GM19240 (cell line): Measurements from ENCODE around the gene PDGFD.
A peak's percentile ranks its signal among the peaks of the same experiment; 100 is the strongest.

ENCODE experiments used
- DNase-seq: peaks from one replicate; pipeline ENCODE4 v3.0.0; 2011; ENCODE audit warnings: low spot score; ENCODE audit not compliant: insufficient read length

Gene PDGFD

DNA sequence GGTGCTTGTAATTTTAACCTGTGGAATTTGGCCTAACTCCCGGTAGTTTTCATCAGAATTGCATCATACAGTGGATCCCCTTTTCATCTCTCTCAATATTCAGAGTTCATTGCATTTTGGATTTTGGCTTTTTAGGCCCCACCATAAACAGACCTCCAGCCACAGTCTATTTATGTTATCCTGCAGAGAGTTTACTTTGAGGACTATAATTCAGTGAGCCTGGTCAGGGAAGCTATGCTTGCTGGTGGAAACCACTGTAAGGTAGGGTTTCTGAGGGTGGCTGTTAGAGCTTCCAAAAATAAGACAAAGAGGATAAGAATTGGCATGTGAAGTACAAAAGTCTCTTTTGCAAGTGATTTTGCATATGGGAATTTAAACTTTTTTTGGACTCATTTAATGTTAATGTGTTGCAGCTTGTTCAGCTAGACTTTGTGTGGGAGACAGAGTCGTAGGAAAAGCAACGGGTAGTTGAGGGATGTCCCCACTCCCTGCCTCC is 162.3 kb downstream of the PDGFD start:
- no peak for DNase-seq

GRCh38 chr11:104000798-104001197 is 163.1 kb downstream of the PDGFD start:
- no peak for DNase-seq

DNA sequence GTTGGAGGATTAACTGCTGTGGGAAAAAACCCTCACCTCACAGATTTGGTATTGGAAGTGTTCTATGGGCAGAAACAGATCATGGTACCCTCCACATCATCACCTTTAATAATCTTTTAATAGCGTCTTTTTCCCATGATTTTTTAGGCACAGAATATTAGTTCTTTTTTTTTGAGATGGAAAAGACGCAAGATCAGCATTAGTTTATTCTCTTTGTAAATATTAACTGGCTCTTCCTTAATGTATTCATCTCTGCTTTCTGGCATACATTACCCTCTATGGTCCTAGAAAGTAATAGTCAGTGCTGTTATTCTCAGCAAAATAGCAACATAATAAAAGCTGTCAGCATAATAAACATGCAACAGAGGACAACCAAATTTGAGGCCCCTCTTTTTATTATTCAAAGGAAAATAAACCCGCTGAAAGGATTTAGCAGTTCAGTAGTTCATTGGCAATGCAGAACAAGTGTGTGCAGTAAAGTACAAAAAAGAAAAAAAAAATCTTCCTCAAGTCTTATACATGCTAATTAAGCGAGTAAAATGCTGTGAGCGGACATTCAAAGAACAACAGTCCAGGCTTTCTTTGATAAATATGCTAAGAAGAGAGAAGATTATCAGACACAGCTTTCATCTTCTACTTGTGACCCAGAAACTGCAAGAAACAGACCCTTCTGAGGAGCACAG is 165.0 kb downstream of the PDGFD start:
- DNase-seq = no peak

GRCh38 chr11:103997082-103997481 is 166.9 kb downstream of the PDGFD start:
- peak; percentile 1 for DNase-seq

GRCh38 chr11:103995896-103996295 is 168.1 kb downstream of the PDGFD start:
- DNase-seq = no peak

GRCh38 chr11:103994518-103994917 is 169.4 kb downstream of the PDGFD start:
- DNase-seq = no peak

DNA sequence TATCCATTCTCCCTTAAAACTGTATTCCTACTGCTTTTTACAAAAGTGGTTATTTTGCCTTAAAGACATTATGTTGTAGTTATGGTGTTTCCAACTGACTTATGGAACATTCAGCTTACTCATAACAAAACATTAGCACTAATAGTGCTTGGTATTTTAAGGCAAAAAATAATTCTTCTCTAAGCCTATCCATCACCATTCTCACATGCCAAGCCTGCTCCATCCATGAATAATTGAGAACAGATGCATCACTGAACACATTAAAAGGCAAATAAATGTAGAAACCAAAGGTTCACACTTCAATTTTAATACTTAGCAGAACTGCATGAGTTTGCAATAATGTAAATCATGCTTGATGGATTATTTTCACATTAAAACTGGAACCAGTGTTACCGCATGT is 169.9 kb downstream of the PDGFD start:
- no peak for DNase-seq

GRCh38 chr11:103993507-103993906 is 170.4 kb downstream of the PDGFD start:
- DNase-seq = no peak

GRCh38 chr11:103988595-103988969 is 175.4 kb downstream of the PDGFD start:
- DNase-seq = no peak

GRCh38 chr11:103987629-103988594 is 176.0 kb downstream of the PDGFD start:
- no peak for DNase-seq

DNA sequence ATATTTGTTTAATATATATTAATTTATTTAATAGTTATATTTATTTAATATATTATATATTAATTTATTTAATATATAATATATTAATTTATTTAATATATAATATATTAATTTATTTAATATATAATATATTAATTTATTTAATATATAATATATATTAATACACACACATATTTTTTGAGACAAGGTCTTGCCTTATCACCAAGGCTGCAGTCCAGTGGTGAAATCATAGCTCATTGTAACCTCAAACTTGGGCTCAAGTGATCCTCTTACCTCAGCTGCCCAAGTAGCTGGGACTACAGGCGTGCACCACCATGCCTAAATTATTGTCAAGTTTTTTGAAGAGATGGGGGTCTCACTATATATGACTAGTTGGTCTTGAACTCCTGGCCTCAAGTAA is 178.9 kb downstream of the PDGFD start:
- DNase-seq = no peak

DNA sequence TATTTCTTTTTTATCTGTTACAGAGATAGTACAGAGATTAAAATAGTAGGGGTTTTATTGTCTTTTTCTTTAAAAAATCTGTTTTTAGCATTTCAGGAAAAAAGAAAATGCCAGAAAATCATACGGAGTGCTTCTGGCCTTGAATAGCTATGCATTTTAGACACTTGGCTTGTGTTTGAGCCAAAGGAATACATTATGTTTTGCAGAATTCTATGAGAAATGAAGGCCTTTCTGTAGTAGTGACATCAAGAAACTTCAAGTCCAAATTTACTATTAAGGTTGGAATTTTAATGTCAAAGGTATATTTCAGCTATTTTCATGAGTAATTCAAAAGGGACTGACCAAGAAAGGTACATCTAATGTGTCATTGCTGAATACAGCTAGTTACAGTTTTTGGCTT is 183.8 kb downstream of the PDGFD start:
- DNase-seq = no peak

DNA sequence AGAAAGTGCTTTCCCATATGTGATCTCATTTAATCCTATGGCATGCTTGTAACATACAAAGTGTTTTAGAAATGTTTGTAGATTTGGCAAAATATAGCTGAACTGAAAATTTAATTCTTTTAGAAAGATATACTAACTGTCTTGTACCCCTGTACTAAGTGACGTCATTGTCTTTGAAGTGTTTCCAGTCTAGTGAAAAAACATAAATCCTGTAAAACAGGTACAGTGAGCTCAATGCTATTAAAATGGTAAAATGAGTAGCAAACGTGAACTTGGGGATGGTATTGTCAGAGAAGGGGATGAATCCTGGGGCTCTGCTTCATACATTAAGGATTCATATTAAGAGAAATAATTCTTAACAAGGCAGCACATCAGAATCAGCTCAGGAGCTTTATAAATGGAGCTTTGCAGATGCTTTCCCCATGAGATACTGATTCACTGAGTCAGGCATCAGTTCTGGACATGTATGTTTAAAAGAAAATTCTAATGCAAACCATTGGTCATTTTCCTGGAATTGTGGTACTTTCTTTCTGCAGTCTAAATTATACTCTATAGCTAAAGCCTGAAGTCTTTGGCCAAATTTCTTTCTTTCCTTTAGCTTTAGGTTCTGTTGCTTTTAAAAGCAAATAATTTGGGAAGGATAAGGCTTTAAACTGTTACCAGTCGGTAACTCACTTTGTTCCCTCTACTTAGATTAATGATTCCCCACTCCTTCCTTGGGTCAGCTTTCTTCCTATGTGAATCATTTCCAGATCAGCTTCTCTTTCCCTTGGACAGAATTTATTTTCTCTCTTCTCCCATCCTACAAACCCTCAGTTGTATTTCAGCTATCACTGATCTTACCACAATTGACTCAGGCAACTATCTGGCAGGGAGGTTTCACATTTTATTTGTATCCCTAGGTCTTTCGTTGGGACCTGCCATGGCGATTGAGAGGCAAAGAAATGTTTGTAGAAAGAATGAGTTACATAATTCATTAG is 185.0 kb downstream of the PDGFD start:
- no peak for DNase-seq

GRCh38 chr11:103972013-103972412 is 191.9 kb downstream of the PDGFD start:
- DNase-seq = no peak

DNA sequence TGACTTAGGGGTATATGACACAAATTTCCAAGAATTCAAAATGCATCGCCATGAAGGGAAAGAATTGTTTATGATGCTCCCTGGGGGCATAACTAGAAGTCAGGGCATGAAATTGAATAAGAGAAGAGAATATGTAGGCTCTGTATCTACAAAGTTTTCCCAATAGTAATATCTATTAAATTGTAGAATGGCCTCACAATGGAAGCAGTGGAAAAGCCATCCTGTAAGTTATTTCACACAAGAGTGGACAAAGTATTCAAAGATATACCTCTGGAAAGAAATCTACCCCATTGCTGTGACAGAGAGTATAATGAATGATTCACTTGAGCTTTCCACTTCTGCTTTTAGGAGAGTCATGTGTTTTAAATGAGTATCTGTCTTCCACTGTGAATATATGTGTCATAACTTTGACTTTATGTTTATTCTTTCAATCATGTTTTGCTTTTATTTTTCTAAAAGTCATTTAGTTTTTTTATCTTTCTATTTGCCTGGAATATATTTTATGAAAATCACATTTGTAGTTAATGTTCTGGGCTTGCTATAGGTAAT is 193.2 kb downstream of the PDGFD start:
- DNase-seq = no peak

GRCh38 chr11:103968685-103969084 is 195.3 kb downstream of the PDGFD start:
- DNase-seq = no peak

GRCh38 chr11:103967985-103968384 is 196.0 kb downstream of the PDGFD start:
- DNase-seq = no peak

GRCh38 chr11:103964390-103964789 is 199.6 kb downstream of the PDGFD start:
- no peak for DNase-seq

DNA sequence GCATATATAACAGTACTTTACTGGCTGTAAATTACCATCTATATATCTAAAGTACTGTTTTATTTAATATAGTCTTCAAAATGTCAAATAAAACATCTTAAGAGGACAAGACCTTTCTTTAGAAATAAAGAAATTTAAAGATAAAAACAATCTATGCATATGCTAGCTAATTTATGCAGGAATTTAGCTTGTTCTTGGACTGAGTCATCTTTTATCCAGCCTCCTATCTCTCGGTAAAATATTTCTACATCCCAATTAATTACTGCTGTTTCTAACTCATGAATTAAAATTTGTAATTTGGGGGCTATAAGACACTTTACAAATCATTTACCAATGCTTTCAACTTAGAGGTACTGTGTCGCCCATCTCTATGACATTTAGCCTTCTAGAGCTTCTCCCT is 200.3 kb downstream of the PDGFD start:
- no peak for DNase-seq

DNA sequence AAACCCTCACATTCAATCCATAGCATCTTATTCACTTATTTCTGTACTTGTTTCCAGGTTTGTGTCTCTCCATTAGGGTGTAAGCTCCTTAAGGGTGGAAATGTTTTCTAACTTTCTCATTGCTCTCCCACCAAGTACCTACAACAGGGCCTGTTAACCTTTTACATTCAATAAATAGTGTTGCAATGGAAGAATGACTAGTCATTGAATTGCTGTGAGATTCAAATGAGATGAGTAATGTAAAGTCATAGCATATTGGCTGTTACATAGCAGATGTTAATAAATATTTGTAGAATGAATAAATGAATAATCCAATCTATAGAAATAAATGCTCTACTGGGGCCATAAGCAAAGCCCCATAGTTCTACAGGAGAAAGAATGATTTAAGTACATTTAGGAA is 202.9 kb downstream of the PDGFD start:
- no peak for DNase-seq

DNA sequence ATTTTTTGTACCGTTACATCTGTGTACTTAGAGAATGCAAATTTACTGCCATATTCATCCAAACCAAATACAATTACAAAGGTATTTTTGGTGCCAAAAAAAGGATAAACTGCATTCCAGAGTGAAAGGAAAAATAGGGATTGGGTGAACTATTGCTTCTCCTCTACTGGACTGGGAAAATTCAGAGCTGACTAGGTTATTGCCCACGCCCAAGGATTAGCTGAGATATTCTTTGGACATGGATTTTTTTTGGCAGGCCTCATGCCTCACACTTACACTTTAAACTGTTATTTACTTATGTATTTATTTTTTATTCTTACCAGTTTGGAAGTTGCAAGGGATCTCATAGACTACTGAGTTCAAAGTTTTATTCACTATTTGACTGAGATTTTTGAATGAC is 203.8 kb downstream of the PDGFD start:
- DNase-seq = no peak
